AG09319 (cell line): ENCODE data around the gene F8A2.
"Not testable (repeated sequence)": the region's sequence is repeated elsewhere in the genome, so short reads cannot be mapped to it uniquely, and the experiment has no call there.

Experiments used
- DNase-seq: peaks from one replicate; pipeline ENCODE4 v3.0.0-alpha.2; 2010; ENCODE audit warnings: low read depth; ENCODE audit errors: extremely low read depth
- CTCF ChIP-seq: IDR thresholded peaks from 2 replicates; pipeline ENCODE4 v1.5.1; 2011; ENCODE audit warnings: low read depth, mild to moderate bottlenecking, inconsistent platforms, low read length, moderate library complexity

The F8A2 gene

GRCh38 chrX:155381843-155382528 lies at the start of gene F8A2:
F8A2 (plus strand) TSS chrX:155382095; CDS start chrX:155382115, 20 bp downstream.
- not testable (repeated sequence) for DNase-seq

- no peak for DNase-seq
- TF ChIP-seq CTCF, result no peak
Measured at GRCh38 chrX:155333544-155334100, 48.3 kb upstream of the F8A2 start.

- no peak for TF ChIP-seq CTCF
- peak; percentile 56 for DNase-seq
Measured at GRCh38 chrX:155334486-155335336, 47.2 kb upstream of the F8A2 start, which contains the start of gene CLIC2. CLIC2 (minus strand) TSS chrX:155334614; CDS start chrX:155334427, 187 bp downstream.

- not testable (repeated sequence) for DNase-seq
Measured at GRCh38 chrX:155335337-155335712, 46.6 kb upstream of the F8A2 start.

- DNase-seq, result not testable (repeated sequence)
Measured at GRCh38 chrX:155345689-155346088, 36.2 kb upstream of the F8A2 start.

DNA sequence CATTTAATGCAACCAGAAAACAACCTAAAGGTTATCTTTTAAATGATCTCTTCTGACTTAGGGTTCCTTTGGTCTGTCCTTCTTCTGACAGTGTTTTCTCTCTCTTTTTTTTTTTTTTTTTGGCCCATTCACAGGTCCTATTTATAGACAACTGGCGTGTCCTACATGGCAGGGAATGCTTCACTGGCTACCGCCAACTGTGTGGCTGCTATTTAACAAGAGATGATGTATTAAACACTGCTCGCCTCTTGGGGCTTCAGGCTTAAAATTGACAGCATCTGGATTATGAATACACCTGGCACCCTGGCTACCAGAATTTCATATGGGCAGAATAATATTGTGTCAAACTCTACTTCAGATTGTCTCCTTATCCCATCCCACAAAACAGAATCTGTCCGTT lies 32.4 kb upstream of the F8A2 start:
- DNase-seq, result not testable (repeated sequence)

DNA sequence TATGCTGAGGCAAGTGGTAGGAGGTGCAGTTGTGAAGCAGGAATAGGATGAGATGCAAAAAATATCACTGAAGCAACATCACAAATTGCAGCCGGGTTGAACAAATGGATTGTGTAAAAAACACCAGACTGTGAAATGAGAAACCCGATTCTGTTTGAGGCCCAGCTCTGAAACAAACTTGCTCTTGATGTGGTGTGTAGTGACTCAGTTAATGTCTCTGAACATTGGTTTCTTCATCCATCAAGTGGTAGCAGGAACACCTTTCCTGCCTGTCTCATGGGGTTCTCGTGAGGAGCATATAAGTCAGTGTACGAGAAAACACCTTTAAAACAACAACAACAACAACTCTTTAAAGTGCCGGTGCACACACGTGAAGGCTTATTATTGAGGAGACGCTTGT lies 18.2 kb upstream of the F8A2 start:
- DNase-seq, result not testable (repeated sequence)

- not testable (repeated sequence) for DNase-seq
Measured at GRCh38 chrX:155373777-155374458, 8.0 kb upstream of the F8A2 start.

DNA sequence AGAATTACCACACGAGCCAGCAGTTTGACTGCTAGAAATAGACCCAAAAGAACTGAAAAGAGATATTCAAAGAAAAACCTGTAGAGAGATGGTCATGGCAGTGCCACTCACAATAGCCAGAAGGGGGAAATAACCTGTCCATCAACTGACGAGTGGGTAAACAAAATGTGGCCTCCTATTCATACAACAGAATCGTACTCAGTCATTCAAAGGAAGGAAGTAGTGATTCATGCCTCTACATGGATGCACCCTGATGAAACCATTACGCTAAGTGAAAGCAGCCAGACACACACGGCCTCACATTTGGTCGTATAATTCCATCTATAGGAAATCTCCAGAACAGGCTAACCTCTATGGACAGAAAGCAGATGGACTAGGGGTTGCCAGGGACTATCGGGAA lies 2.1 kb upstream of the F8A2 start:
- DNase-seq, result not testable (repeated sequence)

DNA sequence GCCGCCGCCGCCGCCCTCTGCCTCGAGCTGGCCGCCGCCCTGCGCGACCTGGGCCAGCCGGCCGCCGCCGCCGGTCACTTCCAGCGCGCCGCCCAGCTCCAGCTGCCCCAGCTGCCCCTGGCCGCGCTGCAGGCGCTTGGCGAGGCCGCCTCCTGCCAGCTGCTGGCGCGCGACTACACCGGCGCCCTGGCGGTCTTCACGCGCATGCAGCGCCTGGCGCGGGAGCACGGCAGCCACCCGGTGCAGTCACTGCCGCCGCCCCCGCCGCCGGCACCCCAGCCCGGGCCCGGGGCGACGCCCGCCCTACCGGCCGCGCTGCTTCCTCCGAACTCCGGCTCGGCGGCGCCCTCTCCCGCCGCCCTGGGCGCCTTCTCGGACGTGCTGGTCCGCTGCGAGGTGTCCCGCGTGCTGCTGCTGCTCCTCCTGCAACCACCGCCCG lies 653 bp downstream of the F8A2 start:
- DNase-seq, result not testable (repeated sequence)

DNA sequence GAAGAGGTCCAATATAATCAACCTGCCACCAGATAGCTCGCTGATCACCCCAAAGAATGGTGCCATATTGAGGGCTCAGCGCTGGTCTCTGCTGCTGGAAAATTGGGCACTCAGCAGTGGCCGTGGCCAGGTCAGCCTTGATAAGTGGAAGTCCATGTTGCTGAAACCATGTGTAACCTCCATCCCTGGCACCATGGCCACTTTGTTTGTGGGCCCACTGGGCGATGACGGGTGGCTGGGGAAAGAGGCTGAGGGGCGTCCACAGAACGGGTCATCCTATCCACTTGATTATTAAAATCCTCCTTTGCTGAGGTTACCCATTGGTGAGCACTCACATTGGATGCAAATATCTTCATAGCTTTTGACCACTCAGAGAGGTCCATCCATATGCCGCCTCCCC lies 7.7 kb downstream of the F8A2 start:
- TF ChIP-seq CTCF, result no peak
- no peak for DNase-seq

DNA sequence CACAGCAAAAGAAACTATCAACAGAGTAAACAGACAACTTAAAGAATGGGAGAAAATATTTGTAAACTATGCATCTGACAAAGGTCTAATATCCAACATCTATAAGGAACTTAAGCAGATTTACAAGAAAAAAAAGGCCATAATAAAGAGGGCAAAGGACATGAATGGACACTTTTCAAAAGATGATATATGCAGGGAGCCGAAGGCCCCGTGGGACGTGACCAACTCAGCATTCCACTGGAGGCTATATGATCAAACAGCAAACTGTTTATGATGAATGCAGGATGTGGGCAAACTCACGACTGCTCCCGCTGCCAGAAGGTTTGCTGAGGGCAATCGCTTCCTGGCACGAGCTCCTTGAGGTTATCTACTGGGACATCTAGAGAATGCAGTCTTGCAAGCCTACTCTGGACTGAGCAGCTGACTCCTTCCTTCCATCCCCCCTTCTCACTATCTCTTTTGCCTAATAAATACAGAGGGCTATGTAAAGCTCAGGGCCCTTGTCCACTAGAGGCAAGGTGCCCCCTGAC lies 12.9 kb downstream of the F8A2 start:
- DNase-seq, result not testable (repeated sequence)
